GM21447 (cell line): ENCODE measurements around the gene ALPP.

Experiments used
- ATAC-seq: cut with Tn5 transposase; IDR thresholded peaks from one replicate; pipeline ENCODE4 v1.9.1; 2021; ENCODE audit not compliant: unreplicated experiment

The ALPP gene

DNA sequence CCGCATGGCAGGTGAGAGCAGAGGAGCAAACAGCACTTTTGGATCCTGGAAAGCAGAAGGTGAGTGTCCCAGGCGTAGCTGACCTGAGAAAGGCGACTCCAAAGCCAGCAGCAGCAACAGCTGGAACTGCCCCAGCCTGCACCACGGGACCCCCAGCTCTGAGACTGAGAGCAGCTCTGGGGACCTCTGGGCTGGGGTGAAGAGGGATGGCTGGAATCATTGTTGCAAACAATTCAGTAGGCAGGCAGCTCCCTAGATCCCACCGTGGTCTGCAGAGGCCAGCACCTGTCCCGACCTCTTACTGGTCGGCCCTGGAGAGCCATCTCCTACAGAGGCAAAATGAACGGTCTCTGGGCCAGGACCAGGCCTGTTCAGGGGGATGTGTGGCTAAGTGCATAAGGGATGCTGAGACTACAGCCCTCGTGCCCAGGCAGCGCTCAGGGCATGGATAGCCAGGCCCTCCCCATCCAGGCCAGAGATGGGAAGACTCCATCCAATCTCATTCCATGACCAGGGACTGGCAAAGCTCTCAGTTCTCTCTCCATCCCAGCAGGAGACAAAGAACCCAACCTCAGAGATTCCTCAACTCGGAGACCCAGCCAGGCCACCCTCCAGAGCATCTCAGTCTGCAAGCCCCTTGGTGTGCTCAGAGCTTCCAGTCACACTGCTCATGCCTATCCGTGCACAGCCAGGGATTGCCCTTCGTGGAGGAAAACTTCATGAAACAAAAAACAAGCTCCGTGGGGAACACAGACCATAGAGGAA lies 38.2 kb upstream of the ALPP start:
- no peak for ATAC-seq

DNA sequence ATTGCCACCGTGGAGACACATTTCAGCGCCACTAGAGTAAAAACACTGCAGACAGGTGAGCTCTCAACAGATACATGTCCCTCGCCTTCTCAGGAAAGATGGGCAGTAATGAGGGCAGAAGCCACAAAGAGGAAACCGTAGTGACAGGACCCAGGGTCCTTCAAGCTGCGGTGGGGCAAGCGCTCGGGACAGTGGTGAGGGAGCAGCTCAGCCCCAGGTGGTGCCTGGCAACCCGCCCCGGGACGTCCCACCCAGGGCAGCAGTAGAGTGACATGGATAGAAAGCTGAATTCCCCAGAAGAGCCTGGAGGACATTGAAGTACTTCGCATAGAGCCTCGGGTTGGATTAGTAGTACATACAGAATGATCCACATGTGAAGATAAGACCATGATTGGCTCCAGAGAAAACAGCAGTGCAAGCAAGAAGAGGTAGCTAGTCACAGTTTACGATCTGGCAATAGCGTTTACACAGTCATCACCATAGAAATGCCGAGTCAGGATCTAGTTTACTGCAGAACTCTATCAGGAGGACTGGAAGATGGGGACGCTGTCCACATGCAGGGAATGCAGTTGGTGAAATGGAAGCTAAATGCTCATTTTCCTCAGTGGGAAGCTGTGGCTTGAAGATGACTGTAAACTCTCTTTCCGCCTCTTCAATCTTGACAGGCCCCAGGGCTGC lies 37.4 kb upstream of the ALPP start:
- ATAC-seq: no peak

DNA sequence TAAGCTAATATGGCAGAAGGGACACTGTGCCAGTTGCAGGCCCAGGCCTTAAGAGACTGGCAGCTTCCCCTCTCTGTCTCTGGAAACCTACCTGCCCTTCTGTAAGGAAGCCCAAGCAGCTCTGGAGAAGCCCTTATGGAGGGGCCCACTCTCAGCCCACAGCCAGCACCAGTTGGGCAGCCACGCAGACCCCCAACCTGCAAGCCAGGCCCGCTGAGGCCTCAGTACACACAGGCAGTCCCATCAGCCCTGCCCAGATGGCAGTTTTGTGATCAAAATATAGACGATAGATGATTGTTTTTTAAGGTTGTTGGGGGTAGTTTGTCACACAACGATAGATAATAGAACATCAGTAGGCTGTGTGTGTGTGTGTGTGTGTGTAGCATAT lies 36.8 kb upstream of the ALPP start:
- ATAC-seq: no peak

DNA sequence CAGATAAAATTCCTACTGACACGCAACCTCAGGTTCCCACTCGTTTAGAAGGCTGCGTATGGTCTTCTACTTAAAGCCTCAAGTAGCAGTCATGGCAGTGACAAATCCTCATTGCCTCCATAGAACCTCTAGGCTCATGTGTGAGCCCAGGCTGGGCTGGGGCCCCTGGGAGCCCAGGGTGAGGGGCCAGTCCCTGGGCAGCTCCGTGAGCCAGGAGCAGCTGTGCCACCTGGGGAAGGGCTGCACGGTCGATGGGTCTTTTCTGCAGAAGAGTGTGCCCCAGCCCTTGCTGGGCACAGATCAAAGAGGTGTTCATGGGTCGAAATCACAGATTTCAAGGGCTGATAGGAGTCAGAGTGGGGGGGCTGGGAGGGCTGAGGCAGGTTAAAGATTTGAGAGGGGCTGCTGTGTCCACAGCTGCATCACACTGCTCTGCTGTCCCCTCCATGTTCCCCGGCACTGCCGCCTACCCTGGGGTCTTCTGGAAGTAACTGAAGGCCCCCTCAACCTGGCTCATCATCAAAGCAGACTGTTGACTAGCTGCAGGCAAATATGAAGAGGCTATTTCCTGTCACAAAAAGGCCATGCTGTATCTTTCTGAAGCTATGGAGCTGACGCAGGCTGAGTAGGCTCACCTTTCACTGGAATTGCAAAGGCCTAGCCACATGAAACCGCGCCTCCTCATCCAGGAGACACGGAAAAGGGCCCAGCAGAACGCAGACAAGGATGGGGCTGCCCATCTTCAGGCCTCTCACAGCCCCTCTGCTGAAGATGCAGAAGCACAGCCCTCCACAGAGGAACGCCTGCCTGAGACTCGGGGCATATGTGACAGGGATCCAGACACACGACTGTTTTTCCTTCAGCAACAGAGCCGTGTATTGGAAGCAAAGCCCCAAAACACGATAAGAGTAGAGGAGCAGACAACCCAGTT lies 35.7 kb upstream of the ALPP start:
- ATAC-seq: no peak

DNA sequence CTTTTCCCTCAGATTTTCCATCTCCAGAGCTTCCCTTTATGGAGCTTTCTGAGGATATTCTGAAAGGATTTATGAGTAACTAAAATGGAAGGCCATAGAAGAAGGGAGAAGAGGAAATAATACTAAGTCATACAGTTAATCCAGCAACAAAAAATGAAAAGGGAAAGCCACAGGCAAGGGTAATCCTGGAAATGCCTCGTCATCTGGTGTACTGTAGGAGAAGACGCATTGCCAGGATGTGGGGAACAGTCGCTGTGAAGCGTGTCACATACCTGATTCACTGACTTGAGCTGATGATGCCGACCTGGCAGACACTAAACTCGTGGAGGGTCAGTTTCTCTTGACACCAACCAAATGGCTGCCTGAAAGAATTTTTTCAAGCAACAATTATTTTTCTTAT lies 34.7 kb upstream of the ALPP start:
- no peak for ATAC-seq

DNA sequence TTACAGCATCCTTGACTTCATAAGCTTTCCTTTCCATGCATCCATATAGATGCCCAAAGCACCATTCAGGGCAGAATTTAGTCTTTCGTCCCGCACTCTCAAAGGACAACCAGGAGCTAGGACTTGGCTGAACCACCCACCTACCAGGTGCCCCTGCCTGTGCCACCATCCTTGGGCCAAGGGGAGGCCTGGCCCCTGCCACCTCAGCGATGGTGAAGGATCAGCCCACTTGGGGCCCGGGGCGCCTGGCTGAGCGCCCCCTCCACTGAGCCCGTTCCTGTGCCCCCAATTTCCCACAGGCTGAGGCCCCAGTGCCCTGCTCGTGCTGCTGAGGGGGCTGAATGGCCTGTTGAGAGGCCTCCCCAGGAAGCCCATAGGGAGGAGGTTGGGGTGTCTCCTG lies 33.3 kb upstream of the ALPP start:
- ATAC-seq: no peak

DNA sequence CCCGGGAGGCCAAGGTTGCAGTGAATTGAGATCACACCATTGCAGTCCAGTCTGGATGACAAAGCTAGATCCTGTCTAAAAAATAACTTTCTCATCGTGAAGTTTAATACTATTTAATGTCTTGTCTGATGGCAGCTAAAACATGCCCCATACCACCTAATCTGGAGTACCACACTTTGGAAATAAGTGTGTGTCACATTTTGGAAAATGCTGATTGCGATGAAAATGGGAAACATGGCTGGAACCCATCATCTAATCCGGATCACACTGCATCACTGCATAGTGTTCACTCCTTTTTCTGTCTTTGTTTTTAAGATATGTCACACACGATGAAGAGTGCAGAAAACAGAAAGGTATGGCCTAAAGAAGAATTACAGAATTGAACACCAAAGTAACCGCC lies 31.2 kb upstream of the ALPP start:
- ATAC-seq: no peak

DNA sequence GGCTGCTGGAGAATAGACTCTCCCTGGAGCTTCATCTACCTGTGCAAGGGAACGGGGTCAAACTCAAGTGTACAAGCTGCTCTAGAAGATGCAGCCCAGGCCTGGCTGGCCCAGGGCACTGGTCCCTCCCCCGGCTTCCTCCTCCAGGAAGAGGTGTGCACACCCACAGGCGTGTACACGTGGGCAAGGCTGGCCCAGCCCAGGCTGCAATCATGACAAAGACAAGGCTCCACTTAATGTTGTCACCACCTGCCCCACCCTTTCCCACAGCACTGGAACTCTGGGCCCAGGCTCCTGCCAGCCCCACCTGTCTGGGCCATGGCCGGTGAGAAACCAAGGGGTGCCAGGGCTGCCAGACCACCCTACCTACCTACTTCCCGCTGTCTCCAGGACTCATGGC lies 29.6 kb upstream of the ALPP start:
- ATAC-seq: no peak

DNA sequence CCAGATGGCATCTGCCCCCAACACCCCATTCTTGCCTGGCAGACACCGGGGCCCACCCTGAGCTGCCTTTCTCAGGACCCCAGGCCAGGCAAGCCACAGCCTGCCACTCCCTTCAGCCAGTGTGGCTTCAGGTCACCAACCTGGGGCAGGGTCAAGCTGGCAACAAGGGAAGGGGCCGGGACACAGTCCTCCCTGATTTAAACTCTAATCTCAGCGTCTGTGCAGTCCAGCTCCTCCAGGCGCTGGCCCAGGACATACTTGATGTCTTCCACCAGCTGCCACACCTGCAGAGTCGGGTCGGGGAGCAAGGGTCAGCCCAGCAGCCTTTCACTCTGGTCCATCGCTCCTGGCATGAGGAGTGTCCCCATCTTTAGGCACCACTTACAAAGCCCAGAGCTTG lies 29.0 kb upstream of the ALPP start:
- no peak for ATAC-seq

DNA sequence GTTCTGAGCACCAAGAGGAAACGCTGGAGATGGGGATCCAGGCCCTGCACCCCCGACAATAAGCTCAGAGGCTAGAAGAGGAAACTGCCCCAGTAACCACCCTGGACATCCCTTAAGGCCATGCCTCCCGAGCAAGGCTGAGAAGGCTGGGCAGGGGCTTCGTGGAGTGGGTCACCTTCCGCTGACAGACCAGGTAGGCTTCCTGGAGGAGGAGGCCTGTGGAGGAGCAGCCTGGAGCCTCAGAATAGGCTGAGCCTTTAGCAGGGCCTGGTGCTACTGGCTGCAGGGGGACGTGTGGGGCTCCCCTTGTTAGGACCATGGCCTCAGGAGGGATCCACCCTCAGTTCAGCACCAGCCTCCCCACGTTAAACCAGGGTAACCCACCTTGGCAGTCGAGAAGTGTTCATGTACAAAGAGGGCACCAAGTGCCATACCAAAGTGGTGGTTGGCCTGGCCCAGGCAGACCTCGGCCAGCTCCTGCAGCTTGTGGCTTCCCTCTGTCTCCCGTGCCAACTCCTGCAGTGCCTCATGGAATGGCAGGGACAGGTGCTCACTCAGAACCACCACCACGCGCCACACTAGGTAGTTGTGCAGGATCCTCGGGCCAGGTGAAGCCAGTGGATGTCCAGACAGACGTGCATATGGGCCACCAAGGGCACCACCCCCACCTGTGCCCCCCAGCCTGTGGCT lies 28.5 kb upstream of the ALPP start:
- no peak for ATAC-seq

DNA sequence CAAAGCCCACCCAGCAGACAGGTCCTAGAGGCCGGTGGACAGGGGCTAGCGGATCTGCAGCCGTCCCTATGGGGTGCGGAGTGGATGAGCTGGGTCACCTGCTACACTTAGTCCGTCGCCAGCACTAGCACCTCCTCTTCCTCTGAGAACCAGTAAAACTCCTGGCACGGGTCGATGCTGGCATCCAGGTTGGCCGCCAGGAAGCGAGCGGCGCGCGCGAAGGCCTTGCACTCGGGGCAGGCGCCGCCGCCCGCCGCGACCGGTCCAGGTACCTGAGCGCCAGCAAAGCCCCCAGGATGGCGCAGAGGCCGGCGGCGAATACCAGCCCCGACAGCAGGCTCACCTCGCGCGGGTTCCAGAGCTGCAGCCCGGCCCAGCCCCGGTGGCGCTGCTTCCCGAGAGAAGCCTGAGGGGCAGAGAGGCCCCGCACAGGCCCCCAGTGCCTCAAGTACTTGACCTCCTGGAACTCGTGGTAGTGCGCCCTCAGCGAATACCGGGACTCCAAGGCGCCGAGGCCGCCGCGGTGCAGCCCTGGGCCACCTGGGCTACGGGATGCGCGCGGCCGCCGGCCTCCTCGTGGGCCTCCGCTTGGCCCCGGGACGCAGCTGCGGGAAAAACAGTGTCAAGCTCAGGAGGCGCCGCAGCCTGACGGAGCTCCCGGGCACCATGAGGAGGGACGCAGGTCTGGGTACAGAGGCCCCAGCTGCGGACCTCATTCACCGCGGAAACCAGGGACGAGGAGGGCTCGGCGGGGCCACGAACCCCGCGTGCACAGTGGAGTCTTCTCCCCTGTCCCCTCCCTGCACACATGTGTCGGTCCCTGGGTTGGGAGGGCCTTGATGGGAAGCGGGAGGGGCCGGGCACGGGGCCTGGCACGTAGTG lies 27.5 kb upstream of the ALPP start:
- ATAC-seq: no peak

DNA sequence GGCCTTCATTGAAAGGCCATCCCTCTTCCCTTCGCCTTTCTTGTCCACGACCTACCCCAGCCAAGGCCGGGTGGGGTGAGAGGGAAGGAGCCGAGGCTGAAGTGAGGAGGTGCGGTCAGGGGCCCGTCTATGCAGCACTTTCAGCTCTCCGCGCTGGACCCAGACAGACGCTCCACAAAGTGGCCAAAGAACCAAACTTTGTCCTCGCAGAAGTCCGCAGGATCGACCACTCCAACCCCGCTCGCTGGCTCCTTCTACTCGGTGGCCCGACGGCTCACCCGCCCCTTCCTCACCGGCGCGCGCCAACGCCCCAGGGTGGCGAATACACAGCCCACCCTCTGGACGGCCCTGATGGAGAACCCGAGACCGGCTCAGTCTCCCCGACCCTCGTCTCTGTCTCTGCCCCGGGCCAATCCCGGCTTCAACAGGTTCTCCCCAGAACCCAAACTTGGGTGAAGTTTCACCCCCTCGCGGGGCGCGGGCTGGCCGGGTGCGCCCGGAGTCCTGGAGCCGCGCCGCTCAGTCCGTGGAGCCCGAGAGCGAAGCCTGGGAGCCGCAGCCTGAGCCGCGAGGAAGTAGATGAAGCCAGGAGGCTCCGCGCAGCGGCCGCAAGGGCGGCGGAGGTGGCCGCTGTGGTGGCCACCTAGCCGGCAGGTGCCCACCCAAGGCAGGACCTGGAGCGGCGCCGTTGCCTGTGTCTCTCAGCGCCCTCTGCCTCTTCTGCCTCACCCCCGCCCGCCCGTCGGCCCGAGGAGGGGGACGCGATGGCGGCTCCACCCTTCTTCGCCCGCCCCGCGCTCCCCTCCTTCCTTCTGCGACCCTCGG lies 26.7 kb upstream of the ALPP start:
- no peak for ATAC-seq

DNA sequence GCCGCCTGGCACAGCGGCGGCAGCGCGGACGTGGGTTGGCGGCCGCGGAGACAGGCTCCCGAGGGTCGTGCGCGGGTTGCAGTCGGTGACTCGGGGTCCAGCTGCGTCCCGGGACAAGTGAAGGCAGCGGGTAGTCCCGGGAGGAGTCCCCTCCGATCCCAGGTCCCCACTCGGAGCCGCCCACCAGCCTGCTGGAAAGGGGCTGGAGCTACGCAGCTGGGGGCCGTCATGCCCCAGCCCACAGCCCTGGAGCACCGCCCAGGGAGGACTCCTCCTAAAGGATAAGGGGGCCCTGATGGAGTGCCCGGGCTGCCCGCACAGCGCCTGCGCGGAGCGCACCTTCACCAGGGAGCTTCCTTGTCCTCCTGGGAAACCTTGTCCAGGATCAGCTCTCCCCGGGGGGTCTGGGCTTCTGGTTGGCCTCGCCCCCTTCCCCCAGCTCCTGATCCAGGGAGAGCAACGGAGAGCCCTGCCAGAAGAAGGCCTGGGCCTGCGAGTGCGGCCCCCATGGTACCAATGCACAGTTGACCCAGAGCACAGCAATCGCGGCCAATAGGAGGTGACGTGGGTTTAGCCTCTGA lies 25.9 kb upstream of the ALPP start:
- no peak for ATAC-seq

DNA sequence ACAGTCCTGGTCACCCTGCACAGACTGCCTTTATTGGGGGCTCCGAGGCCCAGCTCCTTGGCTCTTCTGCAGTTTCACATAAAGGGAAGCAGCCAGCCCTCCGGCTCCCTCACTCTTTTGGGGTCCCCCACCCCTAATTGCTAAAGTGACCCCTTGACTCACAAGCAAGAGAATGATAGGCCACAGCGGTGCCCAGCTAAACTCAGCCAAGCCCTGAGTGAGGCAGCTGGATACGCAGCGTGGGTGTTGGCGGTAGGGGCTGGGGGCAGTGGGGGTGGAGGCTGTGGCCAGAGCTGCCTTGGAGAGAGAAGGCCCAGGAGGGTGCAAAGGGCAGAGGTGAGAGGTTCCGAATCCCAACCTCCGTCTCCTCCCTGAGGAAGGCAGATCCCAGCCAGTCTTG lies 25.5 kb upstream of the ALPP start:
- no peak for ATAC-seq

DNA sequence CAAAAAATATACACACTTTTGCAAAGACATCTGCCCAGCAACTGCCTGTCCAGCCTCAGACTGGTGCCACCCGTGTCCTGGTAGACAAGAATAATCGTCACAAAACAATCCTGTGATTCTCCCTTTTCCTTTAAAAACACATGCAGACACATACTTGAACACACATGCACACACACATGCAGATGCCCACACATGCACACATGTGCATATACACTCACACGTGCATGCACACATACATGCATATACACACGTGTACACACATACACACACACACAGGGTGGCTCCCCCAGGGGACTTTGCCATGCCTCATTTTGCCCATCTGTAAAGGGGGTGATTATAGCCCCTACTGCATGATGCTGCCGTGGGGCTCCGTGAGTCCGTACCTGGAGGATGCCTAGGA lies 24.9 kb upstream of the ALPP start:
- no peak for ATAC-seq

DNA sequence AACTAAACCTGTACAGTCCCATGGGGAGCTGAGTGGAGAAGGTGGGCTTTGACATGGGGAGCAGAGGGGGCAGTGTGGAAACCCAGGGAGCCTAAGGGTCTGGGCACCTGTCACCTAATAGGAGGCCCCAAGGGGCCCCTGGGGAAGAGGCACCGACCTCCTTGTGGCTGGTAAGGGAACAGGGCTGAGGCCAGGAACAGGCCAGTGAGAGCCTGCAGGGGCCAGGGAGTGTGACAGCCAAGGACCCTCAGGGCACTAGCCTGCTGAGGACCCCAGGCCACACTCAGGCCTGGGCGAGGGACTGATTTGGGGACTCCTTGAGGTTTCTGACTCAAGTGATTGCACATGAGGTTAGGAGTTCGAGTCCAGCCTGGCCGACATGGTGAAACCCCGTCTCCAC lies 24.5 kb upstream of the ALPP start:
- no peak for ATAC-seq

DNA sequence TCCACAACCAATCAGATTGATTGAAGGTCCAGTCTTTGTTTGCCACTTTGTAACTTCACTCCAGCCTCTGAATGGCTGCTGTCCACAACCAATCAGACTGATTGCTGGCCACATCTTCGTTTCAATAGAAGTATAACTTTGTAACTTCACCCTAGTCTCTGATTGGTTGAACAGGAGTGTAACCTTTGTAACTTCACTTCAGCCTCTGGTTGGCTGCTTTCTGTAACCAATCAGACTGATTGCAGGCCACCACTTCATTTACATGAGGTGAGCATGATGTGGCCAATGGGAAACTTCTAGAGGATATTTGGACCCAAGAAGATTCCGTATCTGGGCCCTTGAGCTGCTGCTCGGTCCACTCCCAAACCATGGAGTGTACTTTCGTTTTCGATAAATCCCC lies 16.9 kb upstream of the ALPP start:
- no peak for ATAC-seq

DNA sequence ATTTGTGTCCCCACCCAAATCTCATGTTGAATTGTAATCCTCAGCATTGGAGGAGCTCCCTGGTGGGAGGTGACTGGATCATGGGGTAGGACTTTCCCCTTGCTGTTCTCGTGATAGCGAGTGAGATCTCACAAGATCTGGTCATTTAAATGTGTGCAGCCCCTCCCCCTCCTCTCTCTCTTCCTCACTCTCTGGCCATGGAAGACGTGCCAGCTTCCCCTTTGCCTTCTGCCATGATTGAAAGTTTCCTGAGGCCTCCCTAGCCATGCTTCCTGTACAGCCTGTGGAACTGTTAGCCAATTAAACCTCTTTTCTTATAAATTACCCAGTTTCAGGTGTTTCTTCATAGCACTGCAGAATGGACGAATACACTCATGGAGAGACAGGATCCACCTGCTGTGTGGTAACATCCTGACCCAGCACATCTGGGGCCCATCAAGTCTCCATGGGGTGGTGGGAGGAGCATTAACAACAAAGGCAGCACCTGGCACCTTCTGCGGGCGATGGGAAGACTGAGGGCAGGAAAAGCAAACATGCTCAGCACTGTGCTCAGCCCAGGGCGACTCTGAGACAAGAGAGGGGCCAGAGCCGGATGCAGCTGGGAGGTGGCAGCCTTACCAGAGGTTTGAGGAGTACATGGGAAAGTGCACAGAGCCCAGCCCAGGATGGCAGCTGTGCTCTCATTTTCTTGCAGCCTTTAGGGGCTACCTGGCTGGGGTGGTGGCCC lies 16.2 kb upstream of the ALPP start:
- no peak for ATAC-seq
